ENCODE measurements around the gene CPB2. TPM values are rescaled to one million over a fixed set of nuclear protein-coding genes. Genes with fewer than 3 reads are reported as not detected.

Gene CPB2
- total RNA-seq, 1 experiment from 2014 or later = 0.15 TPM

- Histone ChIP-seq H3K9me3 (ENCODE audit: control insufficient read depth in 1 of 2, insufficient read depth in 1 of 2, low read depth in 1 of 2, low read length in 2 of 2) (no peaks in the 10 kb centered on the region), H3K36me3 (ENCODE audit: control insufficient read depth in 1 of 2, insufficient read depth in 2 of 2, low read length in 2 of 2) (no peaks in the 10 kb centered on the region), H3K9ac (ENCODE audit: low read length) (no peak overlapping the region), H3K79me2 (ENCODE audit: insufficient read depth, low read length) (no peaks in the 10 kb centered on the region), H3K4me2 (ENCODE audit: low read length) (no peak overlapping the region), H4K20me1 (ENCODE audit: insufficient read depth) (no peaks in the 10 kb centered on the region), H3K4me1 (ENCODE audit: control insufficient read depth in 1 of 2, insufficient read depth in 2 of 2, low read length in 2 of 2) (no peaks in the 10 kb centered on the region), H2AFZ (ENCODE audit: low read depth, low read length, poor library complexity, severe bottlenecking) (no peak overlapping the region), H3K27ac (ENCODE audit: low read depth, low read length) (no peak overlapping the region), H3K9me2 (ENCODE audit: insufficient read depth) (no peaks in the 10 kb centered on the region), H3K4me3 (replicated peaks in 1 of 2; ENCODE audit: low read depth in 1 of 2, low read length in 2 of 2) (no peak overlapping the region), H3K27me3 (ENCODE audit: insufficient read depth, low read length) (peaks cover 18% of the 10 kb centered on the region)
- ATAC-seq (no peak), DNase-seq (ENCODE audit: low read depth, low spot score) (no peak)
- POLR2A ChIA-PET = no interaction called here
- BruUV-seq (replicated peaks) = no TSS peak
- RAD21 ChIA-PET (ENCODE audit: low non-redundant PET in 1 of 2, low total read pairs in 2 of 2, uncharacterized antibody in 2 of 2, unreplicated experiment in 2 of 2) = no interaction called here
- CTCF ChIA-PET = no interaction called here
- TF ChIP-seq SP1 (IDR thresholded peaks at IDR 0.05; ENCODE audit: low read depth) (no peak), ZFX (IDR thresholded peaks at IDR 0.05) (no peak), SRF (IDR thresholded peaks at IDR 0.05; ENCODE audit: low read depth) (no peak), MAX (IDR thresholded peaks at IDR 0.05) (no peak), POLR2A (IDR thresholded peaks at IDR 0.05; ENCODE audit: borderline replicate concordance, extremely low read depth, insufficient read depth, insufficient read length) (no peak), EZH2phosphoT487 (IDR thresholded peaks at IDR 0.05; ENCODE audit: borderline replicate concordance) (no peak), ELF1 (IDR thresholded peaks at IDR 0.05; ENCODE audit: borderline replicate concordance, low read depth) (no peak), ZNF274 (IDR thresholded peaks at IDR 0.05; ENCODE audit: low read depth, low read length) (no peak), JUND (IDR thresholded peaks at IDR 0.05) (no peak), CTCF (IDR thresholded peaks at IDR 0.05 in 2 of 3, conservative IDR thresholded peaks at IDR 0.05 in 1 of 3; ENCODE audit: borderline replicate concordance in 1 of 3, insufficient read depth in 1 of 3, low read depth in 2 of 3, low read length in 2 of 3) (no peak), RAD21 (IDR thresholded peaks at IDR 0.05; ENCODE audit: low read depth) (no peak), ATF3 (IDR thresholded peaks at IDR 0.05) (no peak), YY1 (IDR thresholded peaks at IDR 0.05; ENCODE audit: extremely low read depth, insufficient replicate concordance, low read depth, low read length) (no peak), EZH2 (IDR thresholded peaks at IDR 0.05) (no peak), CEBPB (IDR thresholded peaks at IDR 0.05; ENCODE audit: low read depth) (no peak), CBX3 (IDR thresholded peaks at IDR 0.05; ENCODE audit: low read depth) (no peak)
- intact Hi-C loops (cut with micrococcal nuclease) = no loop called here
Observed at GRCh38 chr13:46152627-46153328, 47.9 kb upstream of the CPB2 start.

Measured in HCT116 (cell line).